Endothelial cell of umbilical vein (primary cell): ENCODE results near the gene R3HCC1L.

Experiments
- CTCF ChIP-seq, 2 donors: IDR thresholded peaks; 1 replicate in 1 of 2; 2 replicates in 1 of 2; pipeline ENCODE4 v1.5.1; 2011; ENCODE audit warnings: low read length in 2 of 2, mild to moderate bottlenecking in 2 of 2, moderate library complexity in 2 of 2, control low read depth in 1 of 2, inconsistent platforms in 1 of 2, low read depth in 1 of 2; ENCODE audit not compliant: insufficient read depth in 1 of 2; ENCODE audit errors: extremely low read depth in 1 of 2
- EZH2 ChIP-seq: IDR thresholded peaks from 2 replicates; pipeline ENCODE4 v1.6.1; 2012; ENCODE audit warnings: borderline replicate concordance, low read depth, mild to moderate bottlenecking, moderate library complexity, low read length, inconsistent platforms; ENCODE audit not compliant: severe bottlenecking
- MAX ChIP-seq: IDR thresholded peaks from 2 replicates; pipeline ENCODE4 v1.6.1; 2011; ENCODE audit not compliant: insufficient read depth, insufficient read length
- POLR2A ChIP-seq: IDR thresholded peaks from 2 replicates; pipeline ENCODE4 v1.6.1; 2012; ENCODE audit warnings: low read depth, mild to moderate bottlenecking, control low read depth, low read length
- POLR2AphosphoS5 ChIP-seq: IDR thresholded peaks from 2 replicates; pipeline ENCODE4 v1.6.1; 2012; ENCODE audit warnings: low read depth, mild to moderate bottlenecking, control low read depth, low read length, moderate library complexity; ENCODE audit not compliant: insufficient read depth

DNA sequence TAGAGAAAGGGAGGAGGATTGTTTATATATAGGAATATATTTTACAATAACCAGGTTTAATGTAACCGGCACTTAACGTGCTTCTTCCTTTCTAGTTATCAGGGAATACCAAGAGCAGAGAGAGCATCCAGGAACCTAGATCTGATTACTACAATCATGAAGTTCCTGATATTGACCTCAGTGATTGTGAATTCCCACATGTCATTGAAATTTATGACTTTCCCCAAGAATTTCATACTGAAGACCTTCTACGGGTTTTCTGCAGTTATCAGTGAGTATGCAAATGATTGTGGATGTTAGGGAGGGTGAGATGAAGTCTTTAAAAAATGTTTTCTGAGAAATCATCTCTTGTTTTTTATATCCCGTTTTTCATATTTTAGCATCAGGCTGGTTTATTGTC lies 97.0 kb downstream of the R3HCC1L start:
- no peak for TF ChIP-seq CTCF (IDR thresholded peaks at IDR 0.05; ENCODE audit: extremely low read depth in 1 of 2, insufficient read depth in 1 of 2, low read depth in 1 of 2, low read length in 2 of 2)
- TF ChIP-seq POLR2A: no peak
- TF ChIP-seq POLR2AphosphoS5: no peak
- no peak for TF ChIP-seq EZH2
- no peak for TF ChIP-seq MAX
